Measurements from ENCODE around the gene PLCG2.

DNA sequence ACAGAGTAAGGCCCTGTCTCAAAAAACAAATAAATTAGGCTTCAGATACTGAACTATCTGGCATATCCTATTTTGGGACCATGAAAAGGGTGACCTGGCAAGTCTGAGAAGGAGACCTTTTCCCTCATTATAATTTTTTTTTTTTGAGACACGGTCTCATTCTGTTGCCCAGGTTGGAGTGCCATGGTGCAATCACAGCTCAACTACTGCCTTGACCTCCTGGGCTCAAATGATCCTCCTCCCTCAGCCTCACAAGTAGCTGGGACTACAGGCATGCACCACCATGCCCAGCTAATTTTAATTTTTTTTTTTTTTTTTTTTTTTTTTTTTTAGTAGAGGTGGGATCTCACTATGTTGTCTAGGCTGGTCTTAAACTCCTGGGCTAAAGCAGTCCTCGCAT is 37.3 kb downstream of the PLCG2 start:
- TF ChIP-seq EZH2 (IDR thresholded peaks at IDR 0.05; ENCODE audit: insufficient read depth, poor library complexity, severe bottlenecking) (no peak), EZH2phosphoT487 (IDR thresholded peaks at IDR 0.05; ENCODE audit: insufficient read depth, low read depth) (no peak)

Data from GM23248 (cell line).